CD14-positive monocyte (primary cell): ENCODE results near the gene CA10. TPM values are rescaled to one million over a fixed set of nuclear protein-coding genes. Genes with fewer than 3 reads are reported as not detected.

Experiments used
- DNase-seq, 3 donors: peaks; one replicate each; pipeline ENCODE4 v3.0.0-alpha.2; 2011 to 2022
- H2AFZ ChIP-seq: 2 replicates; pipeline ENCODE4 v1.6.0; 2012; ENCODE audit warnings: mild to moderate bottlenecking, low read depth, low read length, inconsistent platforms; ENCODE audit not compliant: insufficient read depth, poor library complexity, severe bottlenecking
- H3K27ac ChIP-seq, 2 donors: 1 replicate in 1 of 2; 2 replicates in 1 of 2; pipeline ENCODE4 v1.5.1; 2012 to 2013; ENCODE audit warnings: low read length in 2 of 2, control low read depth in 1 of 2, inconsistent platforms in 1 of 2, low read depth in 1 of 2, mild to moderate bottlenecking in 1 of 2
- H3K27me3 ChIP-seq, 2 donors: one replicate each; pipeline versions ENCODE4 v1.6.0 to v1.6.1; 2011 to 2013; ENCODE audit warnings: low read length in 2 of 2; ENCODE audit not compliant: control insufficient read depth in 2 of 2, insufficient read depth in 2 of 2
- H3K36me3 ChIP-seq, 2 donors: replicated peaks in 1 of 2; 1 replicate in 1 of 2; 2 replicates in 1 of 2; pipeline versions ENCODE4 v1.5.1 to v1.6.1; 2012 to 2013; ENCODE audit warnings: low read length in 2 of 2, control low read depth in 1 of 2, inconsistent platforms in 1 of 2, mild to moderate bottlenecking in 1 of 2; ENCODE audit not compliant: insufficient read depth in 2 of 2, control insufficient read depth in 1 of 2
- H3K4me1 ChIP-seq, 2 donors: 1 replicate in 1 of 2; 2 replicates in 1 of 2; pipeline versions ENCODE4 v1.5.1 to v1.6.1; 2012 to 2013; ENCODE audit warnings: low read length in 2 of 2, control low read depth in 1 of 2, inconsistent platforms in 1 of 2, mild to moderate bottlenecking in 1 of 2, moderate library complexity in 1 of 2; ENCODE audit not compliant: insufficient read depth in 2 of 2, control insufficient read depth in 1 of 2
- H3K4me2 ChIP-seq: replicated peaks from 2 replicates; pipeline ENCODE3; 2012; ENCODE audit warnings: low read length, moderate library complexity, mild to moderate bottlenecking; ENCODE audit not compliant: poor library complexity, severe bottlenecking; ENCODE audit errors: extremely low read depth
- H3K4me3 ChIP-seq, 3 experiments: fragments of 200-600 bp in 1 of 3; sonication (generic) in 1 of 3; replicated peaks in 1 of 3; 1 replicate in 2 of 3; 2 replicates in 1 of 3; pipeline ENCODE4 v1.5.1; 2011 to 2013; ENCODE audit warnings: low read length in 3 of 3, mild to moderate bottlenecking in 3 of 3, control low read depth in 2 of 3, low read depth in 2 of 3, inconsistent platforms in 1 of 3, moderate library complexity in 1 of 3
- H3K79me2 ChIP-seq: 2 replicates; pipeline ENCODE4 v1.6.0; 2012; ENCODE audit warnings: mild to moderate bottlenecking, control low read depth, inconsistent platforms, low read length, moderate library complexity; ENCODE audit not compliant: insufficient read depth
- H3K9ac ChIP-seq: 2 replicates; pipeline ENCODE4 v1.6.0; 2017; ENCODE audit warnings: low read length, mild to moderate bottlenecking; ENCODE audit not compliant: insufficient read depth, poor library complexity, severe bottlenecking
- H3K9me3 ChIP-seq, 2 donors: replicated peaks in 1 of 2; 1 replicate in 1 of 2; 2 replicates in 1 of 2; pipeline versions ENCODE4 v1.5.1 to v1.6.1; 2012 to 2013; ENCODE audit warnings: low read length in 2 of 2, control low read depth in 1 of 2; ENCODE audit not compliant: control insufficient read depth in 1 of 2, insufficient read depth in 1 of 2
- H4K20me1 ChIP-seq: 2 replicates; pipeline ENCODE4 v1.6.0; 2012; ENCODE audit warnings: mild to moderate bottlenecking, low read length, control low read depth, moderate library complexity; ENCODE audit not compliant: insufficient read depth
- H3K27ac Mint-ChIP-seq, 7 donors: one replicate each; pipeline ENCODE4 v1.8.0; 2020; ENCODE audit warnings: mild to moderate bottlenecking in 7 of 7, mixed read lengths in 7 of 7, moderate library complexity in 6 of 7, inconsistent platforms in 2 of 7
- H3K27me3 Mint-ChIP-seq, 3 donors: one replicate each; pipeline ENCODE4 v1.8.0; 2021 to 2022; ENCODE audit warnings: low read depth in 3 of 3, mild to moderate bottlenecking in 3 of 3, mixed read lengths in 3 of 3, moderate library complexity in 3 of 3, inconsistent platforms in 1 of 3
- H3K36me3 Mint-ChIP-seq, 2 donors: one replicate each; pipeline ENCODE4 v1.8.0; 2020; ENCODE audit warnings: mixed read lengths in 2 of 2, inconsistent platforms in 1 of 2, mild to moderate bottlenecking in 1 of 2
- H3K4me1 Mint-ChIP-seq: one replicate; pipeline ENCODE4 v1.8.0; 2020; ENCODE audit warnings: mild to moderate bottlenecking, mixed read lengths
- H3K4me3 Mint-ChIP-seq, 2 donors: one replicate each; pipeline ENCODE4 v1.8.0; 2020; ENCODE audit warnings: mild to moderate bottlenecking in 2 of 2, mixed read lengths in 2 of 2, moderate library complexity in 1 of 2
- H3K9me3 Mint-ChIP-seq, 7 donors: one replicate each; pipeline ENCODE4 v1.8.0; 2020 to 2022; ENCODE audit warnings: mixed read lengths in 7 of 7, mild to moderate bottlenecking in 6 of 7, moderate library complexity in 6 of 7, inconsistent platforms in 2 of 7
- WGBS: methylation state at CpG from one replicate; pipeline ENCODE4 v1.1.5; 2013; ENCODE audit warnings: missing lambda C conversion rate; ENCODE audit not compliant: insufficient coverage; 5-methylcytosine and 5-hydroxymethylcytosine counted together
- intact Hi-C, 2 donors: fragments of 100-400 bp; cut with micrococcal nuclease; formaldehyde crosslinking; loops; one replicate each; pipeline versions ENCODE4 v1.15.0 to v1.15.1; 2023
- polyA plus RNA-seq, 3 donors: library from polyadenylated mRNA; depleted of rRNA in 1 of 3; unstranded in 2 of 3; stranded (reverse) in 1 of 3; fragments of 300-500 nt in 2 of 3; fragments of >200 nt in 1 of 3; fragmentation: Illumina TruSeq in 2 of 3; gene quantifications; 1 replicate in 2 of 3; 2 replicates in 1 of 3; pipeline ENCODE4 v1.2.3, GENCODE V29; 2012 to 2021
- TF ChIP-seq, protein P1 (sequence below): fragments of 200-600 bp; IDR thresholded peaks from one replicate; pipeline ENCODE4 v1.8.0; 2022; ENCODE audit warnings: antibody characterized with exemption, mild to moderate bottlenecking

Gene CA10
- polyA plus RNA-seq, 3 donors = not detected

GRCh38 chr17:51587516-51587915, 571.0 kb downstream of the CA10 start:
- Mint-ChIP-seq H3K27me3 (peaks cover 5 to 12% (median 7%) of the 10 kb centered on the region in 3 donors), H3K36me3 (no peaks in the 10 kb centered on the region), H3K4me3 (no peak overlapping the region), H3K9me3 (peaks cover 0 to 20% (median 9%) of the 10 kb centered on the region in 7 donors), H3K4me1 (no peaks in the 10 kb centered on the region), H3K27ac (no peak overlapping the region)
- no peak overlapping the region for H3K4me3 ChIP-seq
- no peak overlapping the region for H3K9ac ChIP-seq
- no peak overlapping the region for H3K4me2 ChIP-seq
- peaks cover 0 to 5% of the 10 kb centered on the region in 2 donors for H3K9me3 ChIP-seq
- H4K20me1 ChIP-seq = no peaks in the 10 kb centered on the region
- no peaks in the 10 kb centered on the region for H3K4me1 ChIP-seq
- H2AFZ ChIP-seq = no peak overlapping the region
- no peaks in the 10 kb centered on the region for H3K27me3 ChIP-seq
- no peaks in the 10 kb centered on the region for H3K79me2 ChIP-seq
- TF ChIP-seq, protein P1, sequence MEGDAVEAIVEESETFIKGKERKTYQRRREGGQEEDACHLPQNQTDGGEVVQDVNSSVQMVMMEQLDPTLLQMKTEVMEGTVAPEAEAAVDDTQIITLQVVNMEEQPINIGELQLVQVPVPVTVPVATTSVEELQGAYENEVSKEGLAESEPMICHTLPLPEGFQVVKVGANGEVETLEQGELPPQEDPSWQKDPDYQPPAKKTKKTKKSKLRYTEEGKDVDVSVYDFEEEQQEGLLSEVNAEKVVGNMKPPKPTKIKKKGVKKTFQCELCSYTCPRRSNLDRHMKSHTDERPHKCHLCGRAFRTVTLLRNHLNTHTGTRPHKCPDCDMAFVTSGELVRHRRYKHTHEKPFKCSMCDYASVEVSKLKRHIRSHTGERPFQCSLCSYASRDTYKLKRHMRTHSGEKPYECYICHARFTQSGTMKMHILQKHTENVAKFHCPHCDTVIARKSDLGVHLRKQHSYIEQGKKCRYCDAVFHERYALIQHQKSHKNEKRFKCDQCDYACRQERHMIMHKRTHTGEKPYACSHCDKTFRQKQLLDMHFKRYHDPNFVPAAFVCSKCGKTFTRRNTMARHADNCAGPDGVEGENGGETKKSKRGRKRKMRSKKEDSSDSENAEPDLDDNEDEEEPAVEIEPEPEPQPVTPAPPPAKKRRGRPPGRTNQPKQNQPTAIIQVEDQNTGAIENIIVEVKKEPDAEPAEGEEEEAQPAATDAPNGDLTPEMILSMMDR = no peak
- DNase-seq = no peak
- intact Hi-C loops = no loop called here
- H3K27ac ChIP-seq = no peak overlapping the region
- WGBS = no CpG with 5 or more reads among the region's 2 CpGs
- no peaks in the 10 kb centered on the region for H3K36me3 ChIP-seq

DNA sequence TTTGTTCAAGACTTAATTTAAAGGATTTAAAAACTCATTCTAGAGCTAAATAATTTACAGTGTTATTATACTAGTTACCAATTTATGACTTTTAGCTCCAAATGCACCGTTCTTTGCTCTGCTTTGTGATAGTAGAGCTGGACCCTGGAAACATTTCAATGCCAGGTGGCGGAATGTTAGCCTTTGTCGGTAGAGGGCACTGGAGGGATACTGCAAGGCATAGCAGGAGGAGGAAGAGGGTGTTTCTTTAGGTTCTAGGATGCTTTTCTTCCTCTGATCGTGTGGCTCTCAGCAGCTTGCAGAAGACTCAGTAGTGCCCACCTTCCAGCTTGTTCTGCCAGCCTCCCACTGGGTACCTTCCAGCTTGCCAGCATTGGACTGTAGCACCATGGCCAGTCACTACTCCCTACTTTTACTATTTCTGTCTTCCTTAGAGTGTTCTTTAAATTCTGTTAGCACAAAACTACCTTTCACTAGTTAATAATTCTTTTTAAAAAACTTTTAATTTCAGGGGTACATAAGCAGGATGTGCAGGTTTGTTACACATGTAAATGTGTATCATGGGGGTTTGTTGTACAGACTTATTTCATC, 572.9 kb downstream of the CA10 start:
- DNase-seq = no peak
- Histone ChIP-seq H3K36me3 (no peaks in the 10 kb centered on the region), H3K27ac (no peak overlapping the region), H3K79me2 (no peaks in the 10 kb centered on the region), H4K20me1 (no peaks in the 10 kb centered on the region), H3K4me2 (no peak overlapping the region), H3K27me3 (no peaks in the 10 kb centered on the region), H3K9ac (no peak overlapping the region), H3K9me3 (peaks cover 0 to 5% of the 10 kb centered on the region in 2 donors), H3K4me1 (no peaks in the 10 kb centered on the region), H2AFZ (no peak overlapping the region), H3K4me3 (no peak overlapping the region)
- H3K9me3 Mint-ChIP-seq = peaks cover 0 to 22% (median 11%) of the 10 kb centered on the region in 7 donors
- WGBS = 52% methylated on average over 3 of the region's 4 CpGs
- peaks cover 2 to 7% (median 4%) of the 10 kb centered on the region in 3 donors for H3K27me3 Mint-ChIP-seq
- H3K36me3 Mint-ChIP-seq = no peaks in the 10 kb centered on the region
- no peak overlapping the region for H3K27ac Mint-ChIP-seq
- H3K4me3 Mint-ChIP-seq = no peak overlapping the region
- H3K4me1 Mint-ChIP-seq = peaks cover 1% of the 10 kb centered on the region
- TF ChIP-seq, protein P1 = no peak
- intact Hi-C loops = no loop called here
